ENCODE data around the gene CXCR6.
A peak's percentile ranks its signal among the peaks of the same experiment; 100 is the strongest.

CXCR6 gene

GRCh38 chr3:45922950-45923590, 20.2 kb upstream of the CXCR6 start:
- no peak for DNase-seq (ENCODE audit: low read depth)

DNA sequence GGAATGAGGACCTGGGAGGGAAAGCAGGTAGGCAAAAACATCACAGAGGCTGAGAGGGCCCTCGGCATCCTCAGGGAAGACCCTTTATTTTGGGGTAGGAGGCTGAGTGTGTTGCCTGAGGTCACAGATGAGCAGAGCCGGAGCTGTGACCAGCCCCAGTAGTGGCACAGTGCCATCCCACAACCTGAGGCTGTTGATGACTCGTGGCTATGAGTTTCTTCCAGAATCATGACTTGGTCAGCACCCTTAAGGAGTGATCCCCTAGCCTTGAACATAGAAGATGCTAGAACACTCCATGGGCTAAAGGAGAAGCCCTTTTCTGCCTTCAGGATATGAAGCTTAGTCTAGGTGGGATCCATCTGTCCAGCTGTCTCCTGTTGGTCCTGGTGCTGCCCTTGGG, 19.5 kb upstream of the CXCR6 start:
- DNase-seq (ENCODE audit: low read depth): no peak

- no peak for DNase-seq (ENCODE audit: low read depth)
Measured at GRCh38 chr3:45927881-45928280, 15.4 kb upstream of the CXCR6 start.

DNA sequence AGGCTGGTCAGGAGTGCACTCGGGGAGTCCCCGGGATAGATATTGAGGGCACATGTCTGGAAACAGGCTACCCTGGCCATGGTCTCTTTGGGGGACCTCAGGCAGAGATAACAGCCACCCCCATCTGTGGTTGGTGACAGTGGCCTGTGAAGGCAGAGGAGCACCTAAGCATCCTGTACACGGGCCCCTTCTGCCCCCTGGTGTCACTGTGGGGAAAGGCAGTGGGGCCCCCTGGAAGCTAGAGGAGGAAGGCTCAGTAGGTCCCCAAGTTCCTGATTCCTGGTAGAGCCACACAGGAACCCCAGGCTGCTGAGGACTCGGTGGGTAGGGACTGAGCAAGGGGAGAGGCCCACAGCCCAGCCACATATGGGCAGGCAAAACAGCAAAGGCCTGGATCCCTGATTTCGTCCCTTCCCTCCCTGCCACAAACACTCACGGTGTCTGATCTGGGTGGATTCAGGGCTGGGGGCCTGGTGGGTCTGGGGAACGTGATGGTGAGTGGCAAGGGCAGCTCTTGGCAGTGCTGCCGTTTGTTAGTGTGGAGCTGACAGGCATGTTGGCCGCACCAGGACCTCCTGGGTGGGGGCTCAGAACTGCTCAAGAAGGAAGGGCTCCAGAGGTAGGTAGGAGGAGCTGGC, 14.1 kb upstream of the CXCR6 start:
- no peak for DNase-seq (ENCODE audit: low read depth)

- no peak for DNase-seq (ENCODE audit: low read depth)
Measured at GRCh38 chr3:45931496-45931895, 11.8 kb upstream of the CXCR6 start.

GRCh38 chr3:45932112-45932511, 11.2 kb upstream of the CXCR6 start:
- DNase-seq (ENCODE audit: low read depth): no peak

DNA sequence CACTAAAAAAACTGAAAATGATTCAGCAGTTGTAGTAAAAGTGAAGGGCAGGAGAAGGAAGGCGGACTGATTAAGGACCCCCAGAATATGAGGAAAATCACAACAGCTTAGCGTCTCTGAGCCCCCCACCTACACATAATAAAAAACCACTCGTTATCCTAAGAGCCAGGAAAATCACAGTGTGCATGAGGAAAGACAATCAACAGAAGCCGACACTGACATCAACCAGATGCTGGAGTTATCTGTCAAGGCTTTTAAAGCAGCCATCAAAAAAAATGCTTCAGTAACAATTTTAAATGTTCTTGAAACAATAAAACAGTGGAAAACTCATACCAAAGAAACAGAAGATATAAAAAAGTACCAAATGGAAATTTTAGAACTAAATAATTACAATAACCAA, 9.7 kb upstream of the CXCR6 start:
- DNase-seq (ENCODE audit: low read depth): no peak

- DNase-seq (ENCODE audit: low read depth): no peak
Measured at GRCh38 chr3:45936261-45936660, 7.0 kb upstream of the CXCR6 start.

DNA sequence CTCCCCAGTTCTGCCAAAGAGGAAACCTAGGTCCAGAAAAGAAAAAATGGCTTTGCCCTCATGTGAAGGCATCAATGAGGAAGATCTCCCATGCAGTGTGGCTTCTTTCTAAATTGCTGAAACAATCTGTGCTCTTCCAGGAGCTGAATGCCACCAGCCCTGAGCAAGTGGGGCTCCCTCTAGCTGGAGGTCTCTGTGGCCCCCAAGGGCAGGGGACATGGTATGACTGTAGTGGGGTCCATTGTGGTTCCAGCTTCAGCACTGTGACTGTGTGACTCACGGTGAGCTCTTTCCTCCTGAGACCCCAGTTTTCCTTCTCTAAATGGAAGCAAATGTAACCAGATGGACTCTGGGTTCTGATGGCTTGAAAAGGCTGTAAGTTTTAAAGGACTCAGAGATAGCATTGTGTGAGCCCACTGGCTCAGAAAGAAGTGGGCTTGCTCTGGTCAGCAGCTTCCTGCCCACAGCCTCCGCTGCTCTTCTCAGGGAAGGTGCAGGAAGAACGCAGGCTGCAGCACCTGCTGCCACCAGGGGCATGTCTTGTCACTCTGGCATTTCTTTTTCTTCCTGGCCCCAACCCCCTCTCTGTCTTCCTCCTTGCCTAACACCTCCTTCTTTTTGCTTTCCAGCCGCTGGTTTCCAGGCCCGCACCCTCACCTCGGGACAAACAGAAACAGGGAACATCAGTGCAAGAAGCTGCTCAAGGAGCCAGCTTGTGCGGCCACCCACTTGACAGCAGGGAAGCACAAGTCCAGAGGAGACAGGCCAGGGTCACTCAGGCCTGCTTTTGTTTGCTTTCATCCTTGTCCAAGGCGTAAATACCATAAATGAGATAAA, 5.8 kb upstream of the CXCR6 start:
- DNase-seq (ENCODE audit: low read depth): no peak

- no peak for DNase-seq (ENCODE audit: low read depth)
Measured at GRCh38 chr3:45938043-45938435, 5.2 kb upstream of the CXCR6 start.

- DNase-seq (ENCODE audit: low read depth): peak; percentile 68
Measured at GRCh38 chr3:45938864-45939263, 4.4 kb upstream of the CXCR6 start.

DNA sequence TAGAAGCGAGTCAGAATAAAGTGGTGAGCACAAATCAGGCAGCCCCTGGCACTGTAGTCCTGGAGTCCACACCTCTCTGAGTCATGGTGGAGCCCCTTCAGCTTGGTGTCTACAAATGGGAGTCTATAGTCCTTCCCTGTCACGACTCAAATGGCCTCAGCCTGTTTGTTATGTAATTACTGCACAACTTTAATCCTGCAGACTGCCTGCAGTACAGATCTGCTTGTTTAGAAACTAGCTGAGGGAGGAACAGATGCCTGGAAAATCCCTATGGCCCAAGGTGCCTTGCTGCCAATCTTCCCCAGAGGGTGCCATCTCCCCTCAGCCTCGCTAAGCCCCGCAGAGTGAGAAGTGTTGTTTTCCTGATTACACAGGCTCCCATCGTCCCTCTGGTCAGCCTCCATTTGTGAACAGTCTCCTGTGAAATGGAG, 3.9 kb upstream of the CXCR6 start:
- DNase-seq (ENCODE audit: low read depth): no peak

GRCh38 chr3:45940004-45940780, 3.1 kb upstream of the CXCR6 start:
- DNase-seq (ENCODE audit: low read depth): no peak

DNA sequence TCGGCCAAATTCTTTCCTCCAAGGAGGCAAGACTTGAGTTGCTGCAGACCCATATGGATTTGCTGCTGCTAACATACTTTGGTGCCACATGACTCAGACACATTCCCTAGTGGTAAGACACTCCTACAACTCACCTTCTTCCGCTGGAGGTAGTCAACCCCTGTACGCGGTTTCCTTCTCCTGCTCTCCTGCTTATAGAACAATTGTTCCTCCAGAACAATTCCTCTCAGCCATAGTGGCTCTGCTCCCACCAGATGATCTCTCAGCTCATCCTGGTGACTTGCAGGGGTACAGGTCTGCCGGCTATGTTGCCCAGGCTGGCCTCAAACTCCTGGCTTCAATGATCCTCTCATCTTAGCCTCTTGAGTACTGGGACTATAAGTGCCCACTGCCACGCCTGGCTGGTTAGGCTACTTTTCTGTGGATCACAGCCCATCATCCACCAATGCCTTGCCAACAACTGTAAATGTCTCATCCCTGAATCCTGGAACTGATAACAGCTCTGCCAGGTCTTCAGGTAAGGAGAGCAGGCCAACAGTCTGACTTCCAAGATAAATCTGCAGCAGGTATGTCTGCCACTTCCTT, 2.4 kb upstream of the CXCR6 start:
- DNase-seq (ENCODE audit: low read depth): no peak

GRCh38 chr3:45942051-45942825, 1.0 kb upstream of the CXCR6 start:
- DNase-seq (ENCODE audit: low read depth): peak; percentile 17

DNA sequence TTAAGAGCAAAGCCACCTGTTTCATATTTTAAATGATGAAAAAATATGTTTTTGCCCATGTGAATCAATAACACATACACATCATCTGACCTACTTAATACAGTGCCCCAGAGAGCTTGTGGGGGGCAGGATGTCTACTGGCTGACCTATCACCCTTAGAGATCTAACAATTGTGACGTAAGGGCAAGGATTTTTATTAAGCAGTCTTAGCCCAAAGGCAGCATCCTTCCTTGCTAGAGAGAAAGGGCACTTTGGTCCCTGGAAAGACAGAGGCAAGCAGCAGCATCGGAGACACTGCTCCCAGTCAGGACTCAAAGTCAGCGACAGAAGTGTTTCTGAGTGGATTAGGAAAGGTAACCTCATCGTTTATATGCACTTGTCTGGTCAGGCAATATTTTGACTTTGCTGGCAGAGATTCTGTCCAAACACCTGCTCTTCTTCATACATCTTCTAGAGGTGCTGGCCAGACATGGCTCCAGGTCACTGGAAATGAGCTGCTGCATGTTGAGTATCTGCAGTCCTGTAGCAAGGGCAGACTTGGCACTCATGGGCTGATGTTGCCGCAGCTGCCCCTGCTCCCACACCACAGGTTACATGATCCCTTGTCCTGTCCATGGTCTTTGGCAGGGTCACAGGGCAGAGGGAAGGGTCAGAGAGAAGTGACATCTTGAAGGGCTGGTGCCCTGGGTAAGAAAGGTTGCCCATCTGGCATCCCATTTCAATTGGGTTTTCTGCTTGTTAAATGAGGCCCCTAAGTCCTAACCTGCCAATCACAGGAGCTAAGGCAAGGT, 1.8 kb downstream of the CXCR6 start:
- DNase-seq (ENCODE audit: low read depth): no peak

GRCh38 chr3:45946307-45946706, 3.0 kb downstream of the CXCR6 start:
- no peak for DNase-seq (ENCODE audit: low read depth)

DNA sequence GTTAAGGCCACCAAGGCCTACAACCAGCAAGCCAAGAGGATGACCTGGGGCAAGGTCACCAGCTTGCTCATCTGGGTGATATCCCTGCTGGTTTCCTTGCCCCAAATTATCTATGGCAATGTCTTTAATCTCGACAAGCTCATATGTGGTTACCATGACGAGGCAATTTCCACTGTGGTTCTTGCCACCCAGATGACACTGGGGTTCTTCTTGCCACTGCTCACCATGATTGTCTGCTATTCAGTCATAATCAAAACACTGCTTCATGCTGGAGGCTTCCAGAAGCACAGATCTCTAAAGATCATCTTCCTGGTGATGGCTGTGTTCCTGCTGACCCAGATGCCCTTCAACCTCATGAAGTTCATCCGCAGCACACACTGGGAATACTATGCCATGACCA, 3.6 kb downstream of the CXCR6 start:
- no peak for DNase-seq (ENCODE audit: low read depth)

- no peak for DNase-seq (ENCODE audit: low read depth)
Measured at GRCh38 chr3:45947361-45947760, 4.1 kb downstream of the CXCR6 start.

- no peak for DNase-seq (ENCODE audit: low read depth)
Measured at GRCh38 chr3:45948311-45948781, 5.1 kb downstream of the CXCR6 start.

All from HS-27A (cell line).